PC-3 (cell line): ENCODE data around the gene SPRY1. TPM values are rescaled to one million over a fixed set of nuclear protein-coding genes. Genes with fewer than 3 reads are reported as not detected.

Experiments used
- ATAC-seq: fragments of 200-7000 bp; cut with Tn5 transposase; 2 replicates; pipeline ENCODE4 v1.9.1; 2020; ENCODE audit warnings: mild to moderate bottlenecking, moderate library complexity
- BruUV-seq: library from RNA; stranded (reverse); fragments of 400-500 nt; replicated peaks from 2 replicates; lab custom pipeline; 2021; lab: Mats Ljungman, UMichigan
- CTCF ChIA-PET: fragments of 300-600 bp; sonication (Branson Sonifier 250); formaldehyde crosslinking; loops from one replicate; lab custom pipeline; 2022; ENCODE audit warnings: antibody characterized with exemption; lab: Charles Lee
- POLR2A ChIA-PET: fragments of 300-600 bp; sonication (Branson Sonifier 250); formaldehyde crosslinking; loops from one replicate; lab custom pipeline; 2022; ENCODE audit warnings: antibody characterized with exemption; ENCODE audit not compliant: unreplicated experiment; lab: Charles Lee
- DNase-seq: peaks from one replicate; pipeline ENCODE4 v3.0.0-alpha.2; 2015
- H2AFZ ChIP-seq: fragments of 300-600 bp; sonication (generic); 2 replicates; pipeline ENCODE4 v1.6.0; 2016; ENCODE audit warnings: antibody characterized with exemption, low read length
- H3F3A ChIP-seq: fragments of 300-600 bp; sonication (generic); one replicate; pipeline ENCODE4 v1.6.0; 2017; ENCODE audit warnings: antibody characterized with exemption, low read length, control low read depth, mild to moderate bottlenecking; ENCODE audit not compliant: unreplicated experiment
- H3K27ac ChIP-seq: fragments of 300-600 bp; sonication (generic); 2 replicates; pipeline ENCODE4 v1.5.1; 2016; ENCODE audit warnings: mild to moderate bottlenecking, low read length
- H3K27me3 ChIP-seq: fragments of 300-600 bp; sonication (generic); 2 replicates; pipeline ENCODE4 v1.6.1; 2016; ENCODE audit warnings: low read length, mixed read lengths
- H3K36me3 ChIP-seq: fragments of 300-600 bp; sonication (generic); 2 replicates; pipeline ENCODE4 v1.6.1; 2016; ENCODE audit warnings: low read depth, mixed run types, low read length, mixed read lengths
- H3K4me1 ChIP-seq: fragments of 300-600 bp; sonication (generic); 2 replicates; pipeline ENCODE4 v1.5.1; 2016; ENCODE audit warnings: low read length; ENCODE audit not compliant: insufficient read depth
- H3K4me2 ChIP-seq: fragments of 300-600 bp; sonication (generic); 2 replicates; pipeline ENCODE4 v1.6.0; 2016; ENCODE audit warnings: low read length
- H3K4me3 ChIP-seq: fragments of 300-600 bp; sonication (generic); 2 replicates; pipeline ENCODE4 v1.5.1; 2016; ENCODE audit warnings: mild to moderate bottlenecking, low read length, mixed read lengths
- H3K79me2 ChIP-seq: fragments of 300-600 bp; sonication (generic); 2 replicates; pipeline ENCODE4 v1.6.1; 2017; ENCODE audit warnings: low read length, mixed read lengths
- H3K9ac ChIP-seq: fragments of 300-600 bp; sonication (generic); 2 replicates; pipeline ENCODE4 v1.6.0; 2016; ENCODE audit warnings: mild to moderate bottlenecking, low read length
- H3K9me2 ChIP-seq: fragments of 300-600 bp; sonication (generic); replicated peaks from 2 replicates; pipeline ENCODE4 v1.6.1; 2016; ENCODE audit warnings: mixed run types, low read length, mixed read lengths
- H3K9me3 ChIP-seq: fragments of 300-600 bp; sonication (generic); 2 replicates; pipeline ENCODE4 v1.6.1; 2016; ENCODE audit warnings: low read length, mixed read lengths
- H4K20me1 ChIP-seq: fragments of 300-600 bp; sonication (generic); 2 replicates; pipeline ENCODE4 v1.6.1; 2016; ENCODE audit warnings: low read length, mixed read lengths
- CTCF ChIP-seq: fragments of 300-600 bp; sonication (generic); conservative IDR thresholded peaks from 2 replicates; pipeline ENCODE4 v1.5.1; 2017; ENCODE audit warnings: antibody characterized with exemption, low read depth, mild to moderate bottlenecking, low read length
- EZH2 ChIP-seq: fragments of 300-600 bp; sonication (generic); IDR thresholded peaks from one replicate; pipeline ENCODE4 v1.6.1; 2017; ENCODE audit warnings: antibody characterized with exemption, mild to moderate bottlenecking, low read length; ENCODE audit not compliant: unreplicated experiment
- EZH2phosphoT487 ChIP-seq: fragments of 300-600 bp; sonication (generic); IDR thresholded peaks from 2 replicates; pipeline ENCODE4 v1.6.1; 2018; ENCODE audit warnings: mild to moderate bottlenecking, antibody characterized with exemption, low read length, borderline replicate concordance
- intact Hi-C: fragments of 100-400 bp; cut with micrococcal nuclease; formaldehyde crosslinking; loops from 2 replicates; pipeline ENCODE4 v1.9.0; 2023
- total RNA-seq: library from RNA; depleted of rRNA; stranded (reverse); fragments of >200 nt; gene quantifications from 2 replicates; pipeline ENCODE4 v1.2.3, GENCODE V29; 2014

The SPRY1 gene
- total RNA-seq, 1 experiment from 2014 or later: 26.4 TPM

- Histone ChIP-seq H3K27ac (peak overlapping the region; percentile 72), H4K20me1 (peaks cover 6% of the 10 kb centered on the region; the same call in 1 of the 2 replicates), H3K4me3 (peak overlapping the region; percentile 83), H3K36me3 (peaks cover 24% of the 10 kb centered on the region), H3K4me2 (peak overlapping the region; percentile 86), H3K9ac (peak overlapping the region; percentile 92), H3K4me1 (peaks cover 13% of the 10 kb centered on the region), H3F3A (no peaks in the 10 kb centered on the region), H3K9me2 (no peaks in the 10 kb centered on the region), H3K79me2 (peaks cover 57% of the 10 kb centered on the region), H3K9me3 (no peaks in the 10 kb centered on the region), H3K27me3 (no peaks in the 10 kb centered on the region), H2AFZ (peak overlapping the region; percentile 79)
- ATAC-seq: peak; percentile 19
- TSS peak; percentile 69 for BruUV-seq
- CTCF ChIA-PET: interaction anchor here (0.9 kb wide), 1 partner anchor 52 kb away, joined by 3 read pairs; no protein-coding TSS in a partner anchor
- no peak for TF ChIP-seq CTCF
- no peak for TF ChIP-seq EZH2phosphoT487
- no peak for TF ChIP-seq EZH2
- peak; percentile 68 for DNase-seq
- intact Hi-C loops: loop anchor here (2.0 to 5.0 kb wide), 6 partner anchors 51 to 715 kb away; no protein-coding TSS in a partner anchor
- POLR2A ChIA-PET: interaction anchor here (0.6 to 1.1 kb wide), 2 partner anchors 9 to 52 kb away, joined by 3 to 5 read pairs; no protein-coding TSS in a partner anchor
Observed at GRCh38 chr4:123397144-123398065, 810 bp downstream of the SPRY1 start.

DNA sequence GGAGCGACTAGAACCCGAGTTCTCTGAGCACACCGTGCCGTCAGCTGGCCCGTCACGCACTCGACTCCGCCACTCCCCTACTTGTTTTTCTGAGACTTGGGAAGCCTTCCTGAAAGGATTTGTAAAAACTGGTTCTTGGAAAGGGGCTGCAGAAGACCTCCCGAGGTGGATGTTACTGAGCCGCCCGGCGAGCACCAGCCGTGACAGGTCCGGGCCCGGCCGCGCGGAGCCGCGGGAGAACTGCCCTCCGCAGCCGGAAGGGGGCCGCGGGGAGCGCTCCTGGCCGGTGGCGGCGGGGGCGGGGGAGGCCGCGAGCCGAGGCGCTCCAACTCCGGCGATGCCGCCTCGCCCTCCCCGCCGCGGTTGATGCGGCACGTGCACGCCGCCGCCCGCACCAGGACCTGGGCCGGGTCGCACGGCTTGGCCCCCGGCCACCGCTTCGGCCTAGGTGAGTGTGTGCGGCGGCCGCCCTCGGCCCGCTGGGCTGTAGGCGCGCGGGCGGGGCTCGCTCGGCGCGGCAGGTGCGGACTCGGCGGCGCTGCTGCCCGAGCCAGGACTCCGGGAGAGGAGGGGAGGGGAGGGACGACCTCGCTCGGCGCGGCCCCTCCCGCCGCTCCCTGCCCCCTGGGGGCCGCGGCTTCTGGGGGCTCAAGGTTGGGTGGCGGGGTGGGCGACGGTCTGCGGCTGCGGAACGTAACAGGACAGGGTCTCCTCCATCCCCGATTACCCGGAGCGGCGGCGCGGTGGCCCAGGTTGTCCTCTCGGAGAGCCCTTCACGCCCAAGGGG lies 1.7 kb downstream of the SPRY1 start:
- Histone ChIP-seq H3K4me2 (peak overlapping the region; percentile 86), H3K79me2 (peaks cover 66% of the 10 kb centered on the region), H3F3A (no peaks in the 10 kb centered on the region), H3K9me2 (no peaks in the 10 kb centered on the region), H3K4me3 (peak overlapping the region; percentile 83), H3K4me1 (peaks cover 21% of the 10 kb centered on the region), H4K20me1 (peaks cover 15% of the 10 kb centered on the region; the same call in 1 of the 2 replicates), H3K27me3 (no peaks in the 10 kb centered on the region), H3K9ac (peak overlapping the region; percentile 92), H3K36me3 (peaks cover 32% of the 10 kb centered on the region), H3K27ac (peak overlapping the region; percentile 72), H3K9me3 (no peaks in the 10 kb centered on the region), H2AFZ (peak overlapping the region; percentile 79)
- DNase-seq (peak; percentile 55), ATAC-seq (peak; percentile 45)
- intact Hi-C loops: loop anchor here (2.0 to 5.0 kb wide), 3 partner anchors 167 to 715 kb away; no protein-coding TSS in a partner anchor
- ChIA-PET CTCF (no interaction called here), POLR2A (interaction anchor here (0.6 kb wide), 1 partner anchor 243 kb away, joined by 5 read pairs; no protein-coding TSS in a partner anchor)
- no TSS peak for BruUV-seq
- peak; percentile 27; the same call in 1 of the 2 replicates for TF ChIP-seq CTCF
- TF ChIP-seq EZH2: no peak
